HL-60 (cell line): ENCODE measurements around the gene OXCT1.

Experiments used
- POLR2AphosphoS5 ChIP-seq: IDR thresholded peaks from 2 replicates; pipeline ENCODE4 v1.6.1; 2012; ENCODE audit warnings: low read depth
- TF ChIP-seq, protein P1 (sequence below): IDR thresholded peaks from one replicate; pipeline ENCODE4 v1.5.1; 2011; ENCODE audit warnings: low read length, control low read depth, inconsistent platforms; ENCODE audit not compliant: insufficient read depth

DNA sequence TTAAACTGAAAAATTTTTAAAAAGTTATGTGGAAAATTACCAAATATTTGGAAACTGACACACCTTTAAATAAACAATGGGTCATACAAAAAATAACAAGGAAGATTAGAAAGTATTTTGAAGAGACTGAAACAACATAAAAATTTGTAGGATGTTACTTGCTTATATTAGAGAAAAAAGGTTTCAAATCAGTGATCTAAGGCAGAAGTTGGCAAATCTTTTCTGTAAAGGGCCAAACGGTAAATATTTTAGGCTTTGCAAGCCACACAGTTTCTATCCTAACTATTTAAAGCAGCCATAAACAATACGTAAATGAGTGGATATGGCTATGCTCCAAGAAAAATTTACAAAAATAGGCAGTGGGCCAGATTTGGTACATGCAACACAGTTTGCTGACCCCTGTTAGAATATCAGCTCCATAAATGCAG is 81.3 kb downstream of the OXCT1 start:
- TF ChIP-seq POLR2AphosphoS5 = no peak
- TF ChIP-seq, protein P1, sequence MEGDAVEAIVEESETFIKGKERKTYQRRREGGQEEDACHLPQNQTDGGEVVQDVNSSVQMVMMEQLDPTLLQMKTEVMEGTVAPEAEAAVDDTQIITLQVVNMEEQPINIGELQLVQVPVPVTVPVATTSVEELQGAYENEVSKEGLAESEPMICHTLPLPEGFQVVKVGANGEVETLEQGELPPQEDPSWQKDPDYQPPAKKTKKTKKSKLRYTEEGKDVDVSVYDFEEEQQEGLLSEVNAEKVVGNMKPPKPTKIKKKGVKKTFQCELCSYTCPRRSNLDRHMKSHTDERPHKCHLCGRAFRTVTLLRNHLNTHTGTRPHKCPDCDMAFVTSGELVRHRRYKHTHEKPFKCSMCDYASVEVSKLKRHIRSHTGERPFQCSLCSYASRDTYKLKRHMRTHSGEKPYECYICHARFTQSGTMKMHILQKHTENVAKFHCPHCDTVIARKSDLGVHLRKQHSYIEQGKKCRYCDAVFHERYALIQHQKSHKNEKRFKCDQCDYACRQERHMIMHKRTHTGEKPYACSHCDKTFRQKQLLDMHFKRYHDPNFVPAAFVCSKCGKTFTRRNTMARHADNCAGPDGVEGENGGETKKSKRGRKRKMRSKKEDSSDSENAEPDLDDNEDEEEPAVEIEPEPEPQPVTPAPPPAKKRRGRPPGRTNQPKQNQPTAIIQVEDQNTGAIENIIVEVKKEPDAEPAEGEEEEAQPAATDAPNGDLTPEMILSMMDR = no peak
